MM.1S (cell line): ENCODE data around the gene RNF144B.
"Not testable (repeated sequence)": the region's sequence is repeated elsewhere in the genome, so short reads cannot be mapped to it uniquely, and the experiment has no call there.

Experiments
- DNase-seq: peaks from one replicate; pipeline ENCODE4 v3.0.0-alpha.2; 2015
- H2AFZ ChIP-seq: fragments of 300-600 bp; sonication (generic); 2 replicates; pipeline ENCODE4 v1.6.0; 2016; ENCODE audit warnings: antibody characterized with exemption, low read length
- H3F3A ChIP-seq: fragments of 300-600 bp; sonication (generic); 2 replicates; pipeline ENCODE4 v1.6.1; 2016; ENCODE audit warnings: mild to moderate bottlenecking, antibody characterized with exemption, low read length, moderate library complexity, mixed read lengths; ENCODE audit not compliant: insufficient read depth
- H3K27ac ChIP-seq: fragments of 300-600 bp; sonication (generic); 2 replicates; pipeline ENCODE4 v1.5.1; 2016; ENCODE audit warnings: mild to moderate bottlenecking, low read length
- H3K27me3 ChIP-seq: fragments of 300-600 bp; sonication (generic); replicated peaks from 2 replicates; pipeline ENCODE4 v1.6.0; 2016; ENCODE audit warnings: low read length; ENCODE audit not compliant: insufficient read depth
- H3K36me3 ChIP-seq: fragments of 300-600 bp; sonication (generic); replicated peaks from 2 replicates; pipeline ENCODE4 v1.6.1; 2016; ENCODE audit warnings: mild to moderate bottlenecking, low read length, mixed read lengths; ENCODE audit not compliant: insufficient read depth
- H3K4me1 ChIP-seq: fragments of 300-600 bp; sonication (generic); 2 replicates; pipeline ENCODE4 v1.6.1; 2016; ENCODE audit warnings: low read length, mixed read lengths
- H3K4me2 ChIP-seq: fragments of 300-600 bp; sonication (generic); 2 replicates; pipeline ENCODE4 v1.6.0; 2016; ENCODE audit warnings: low read depth, low read length
- H3K4me3 ChIP-seq: fragments of 300-600 bp; sonication (generic); 2 replicates; pipeline ENCODE4 v1.5.1; 2016; ENCODE audit warnings: low read length, mixed read lengths
- H3K79me2 ChIP-seq: fragments of 300-600 bp; sonication (generic); 2 replicates; pipeline ENCODE4 v1.6.1; 2016; ENCODE audit warnings: mixed run types, low read length, mixed read lengths
- H3K9ac ChIP-seq: fragments of 300-600 bp; sonication (generic); 2 replicates; pipeline ENCODE4 v1.6.1; 2016; ENCODE audit warnings: low read length, mixed read lengths
- H3K9me2 ChIP-seq: fragments of 300-600 bp; sonication (generic); replicated peaks from 2 replicates; pipeline ENCODE4 v1.6.1; 2016; ENCODE audit warnings: mild to moderate bottlenecking, low read length, mixed read lengths; ENCODE audit not compliant: insufficient read depth
- H3K9me3 ChIP-seq: fragments of 300-600 bp; sonication (generic); replicated peaks from 2 replicates; pipeline ENCODE4 v1.6.1; 2016; ENCODE audit warnings: mild to moderate bottlenecking, low read length, mixed read lengths; ENCODE audit not compliant: insufficient read depth
- H4K20me1 ChIP-seq: fragments of 300-600 bp; sonication (generic); 2 replicates; pipeline ENCODE4 v1.6.1; 2016; ENCODE audit warnings: mild to moderate bottlenecking, low read length, moderate library complexity, mixed read lengths; ENCODE audit not compliant: insufficient read depth
- CTCF ChIP-seq: fragments of 300-600 bp; sonication (generic); IDR thresholded peaks from 2 replicates; pipeline ENCODE4 v1.5.1; 2016; ENCODE audit warnings: antibody characterized with exemption, low read length, mixed read lengths
- EZH2 ChIP-seq: fragments of 300-600 bp; sonication (generic); optimal IDR thresholded peaks from 2 replicates; pipeline ENCODE3; 2017; ENCODE audit warnings: low read depth, mild to moderate bottlenecking, antibody characterized with exemption, low read length, mixed read lengths
- EZH2phosphoT487 ChIP-seq: fragments of 300-600 bp; sonication (generic); IDR thresholded peaks from 2 replicates; pipeline ENCODE4 v1.6.1; 2018; ENCODE audit warnings: antibody characterized with exemption, low read length

RNF144B gene

GRCh38 chr6:18457065-18457737 lies 70.1 kb downstream of the RNF144B start:
- no peaks in the 10 kb centered on the region for H3K79me2 ChIP-seq
- H3K36me3 ChIP-seq = no peaks in the 10 kb centered on the region
- H2AFZ ChIP-seq = no peak overlapping the region
- TF ChIP-seq EZH2phosphoT487 = no peak
- TF ChIP-seq EZH2 = no peak
- TF ChIP-seq CTCF = no peak
- H3K4me1 ChIP-seq = no peaks in the 10 kb centered on the region
- no peaks in the 10 kb centered on the region for H3K27me3 ChIP-seq
- H3K9me2 ChIP-seq = no peaks in the 10 kb centered on the region
- no peak overlapping the region for H3K27ac ChIP-seq
- H4K20me1 ChIP-seq = no peaks in the 10 kb centered on the region
- H3K4me2 ChIP-seq = no peak overlapping the region
- H3F3A ChIP-seq = no peaks in the 10 kb centered on the region
- DNase-seq = no peak
- no peak overlapping the region for H3K4me3 ChIP-seq
- no peak overlapping the region for H3K9ac ChIP-seq
- no peaks in the 10 kb centered on the region for H3K9me3 ChIP-seq

- H3K9me3 ChIP-seq, H3K9me2 ChIP-seq, H3F3A ChIP-seq, H2AFZ ChIP-seq, H3K9ac ChIP-seq, DNase-seq, H3K27ac ChIP-seq, H3K36me3 ChIP-seq, H3K4me1 ChIP-seq, H3K27me3 ChIP-seq, H3K79me2 ChIP-seq, H3K4me2 ChIP-seq, H3K4me3 ChIP-seq, H4K20me1 ChIP-seq: not testable (repeated sequence)
Measured at GRCh38 chr6:18458086-18458485, 70.9 kb downstream of the RNF144B start.

GRCh38 chr6:18463429-18463828 lies 76.3 kb downstream of the RNF144B start:
- H3F3A ChIP-seq = no peaks in the 10 kb centered on the region
- H3K4me2 ChIP-seq = no peak overlapping the region
- H3K27me3 ChIP-seq = no peaks in the 10 kb centered on the region
- no peaks in the 10 kb centered on the region for H3K9me3 ChIP-seq
- H3K36me3 ChIP-seq = no peaks in the 10 kb centered on the region
- DNase-seq = no peak
- no peak overlapping the region for H3K9ac ChIP-seq
- TF ChIP-seq CTCF (no peak), EZH2phosphoT487 (no peak), EZH2 (no peak)
- no peaks in the 10 kb centered on the region for H3K9me2 ChIP-seq
- H3K79me2 ChIP-seq = no peaks in the 10 kb centered on the region
- H3K4me3 ChIP-seq = no peak overlapping the region
- no peaks in the 10 kb centered on the region for H4K20me1 ChIP-seq
- H3K27ac ChIP-seq = no peak overlapping the region
- H2AFZ ChIP-seq = no peak overlapping the region
- no peaks in the 10 kb centered on the region for H3K4me1 ChIP-seq

GRCh38 chr6:18464176-18464575 lies 77.0 kb downstream of the RNF144B start:
- no peak overlapping the region for H3K4me2 ChIP-seq
- H2AFZ ChIP-seq = no peak overlapping the region
- no peaks in the 10 kb centered on the region for H3K9me3 ChIP-seq
- H3K27ac ChIP-seq = no peak overlapping the region
- no peaks in the 10 kb centered on the region for H3K9me2 ChIP-seq
- H3K4me3 ChIP-seq = no peak overlapping the region
- no peak for TF ChIP-seq CTCF
- no peak for TF ChIP-seq EZH2phosphoT487
- TF ChIP-seq EZH2 = no peak
- H3K4me1 ChIP-seq = no peaks in the 10 kb centered on the region
- H4K20me1 ChIP-seq = no peaks in the 10 kb centered on the region
- DNase-seq = no peak
- H3K36me3 ChIP-seq = no peaks in the 10 kb centered on the region
- H3F3A ChIP-seq = no peaks in the 10 kb centered on the region
- no peaks in the 10 kb centered on the region for H3K27me3 ChIP-seq
- no peaks in the 10 kb centered on the region for H3K79me2 ChIP-seq
- H3K9ac ChIP-seq = no peak overlapping the region
